ENCODE results near the gene TRAP1.

DNA sequence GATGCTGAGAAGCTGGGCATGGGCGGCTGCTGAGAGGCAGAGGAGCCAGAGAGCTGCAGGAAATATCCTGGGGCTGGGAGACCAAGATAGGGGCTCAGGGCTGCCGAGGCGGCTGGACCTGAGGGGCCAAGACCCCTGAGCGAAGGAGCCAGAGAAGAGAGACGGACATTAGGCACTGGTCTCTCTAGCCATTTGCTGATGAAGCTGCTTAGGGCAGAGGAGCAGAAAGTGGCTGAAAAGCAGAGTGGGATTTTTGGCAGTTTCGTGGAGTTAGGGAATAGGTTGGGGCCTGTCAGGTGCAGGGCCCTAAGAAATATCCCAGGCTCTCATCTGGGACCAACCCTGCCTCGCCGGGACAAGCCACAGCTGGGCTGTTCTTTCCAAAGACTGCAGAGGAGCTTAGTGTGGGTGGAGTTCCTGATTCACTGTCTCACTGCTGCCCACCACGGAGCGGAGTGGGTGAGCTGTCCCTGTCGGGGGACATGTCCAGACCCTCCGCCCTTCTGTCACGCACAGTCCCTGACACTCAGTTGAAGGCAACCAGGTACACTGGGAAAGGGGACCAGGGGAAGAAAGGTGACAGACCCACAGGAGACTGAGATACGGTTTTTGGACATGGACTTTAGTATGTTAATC lies 74.1 kb downstream of the TRAP1 start:
- no peak for TF ChIP-seq POLR2AphosphoS5 (IDR thresholded peaks at IDR 0.05)
- TF ChIP-seq, protein P1, sequence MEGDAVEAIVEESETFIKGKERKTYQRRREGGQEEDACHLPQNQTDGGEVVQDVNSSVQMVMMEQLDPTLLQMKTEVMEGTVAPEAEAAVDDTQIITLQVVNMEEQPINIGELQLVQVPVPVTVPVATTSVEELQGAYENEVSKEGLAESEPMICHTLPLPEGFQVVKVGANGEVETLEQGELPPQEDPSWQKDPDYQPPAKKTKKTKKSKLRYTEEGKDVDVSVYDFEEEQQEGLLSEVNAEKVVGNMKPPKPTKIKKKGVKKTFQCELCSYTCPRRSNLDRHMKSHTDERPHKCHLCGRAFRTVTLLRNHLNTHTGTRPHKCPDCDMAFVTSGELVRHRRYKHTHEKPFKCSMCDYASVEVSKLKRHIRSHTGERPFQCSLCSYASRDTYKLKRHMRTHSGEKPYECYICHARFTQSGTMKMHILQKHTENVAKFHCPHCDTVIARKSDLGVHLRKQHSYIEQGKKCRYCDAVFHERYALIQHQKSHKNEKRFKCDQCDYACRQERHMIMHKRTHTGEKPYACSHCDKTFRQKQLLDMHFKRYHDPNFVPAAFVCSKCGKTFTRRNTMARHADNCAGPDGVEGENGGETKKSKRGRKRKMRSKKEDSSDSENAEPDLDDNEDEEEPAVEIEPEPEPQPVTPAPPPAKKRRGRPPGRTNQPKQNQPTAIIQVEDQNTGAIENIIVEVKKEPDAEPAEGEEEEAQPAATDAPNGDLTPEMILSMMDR (IDR thresholded peaks at IDR 0.05; ENCODE audit: poor library complexity, severe bottlenecking), result no peak
- TF ChIP-seq, protein P2, sequence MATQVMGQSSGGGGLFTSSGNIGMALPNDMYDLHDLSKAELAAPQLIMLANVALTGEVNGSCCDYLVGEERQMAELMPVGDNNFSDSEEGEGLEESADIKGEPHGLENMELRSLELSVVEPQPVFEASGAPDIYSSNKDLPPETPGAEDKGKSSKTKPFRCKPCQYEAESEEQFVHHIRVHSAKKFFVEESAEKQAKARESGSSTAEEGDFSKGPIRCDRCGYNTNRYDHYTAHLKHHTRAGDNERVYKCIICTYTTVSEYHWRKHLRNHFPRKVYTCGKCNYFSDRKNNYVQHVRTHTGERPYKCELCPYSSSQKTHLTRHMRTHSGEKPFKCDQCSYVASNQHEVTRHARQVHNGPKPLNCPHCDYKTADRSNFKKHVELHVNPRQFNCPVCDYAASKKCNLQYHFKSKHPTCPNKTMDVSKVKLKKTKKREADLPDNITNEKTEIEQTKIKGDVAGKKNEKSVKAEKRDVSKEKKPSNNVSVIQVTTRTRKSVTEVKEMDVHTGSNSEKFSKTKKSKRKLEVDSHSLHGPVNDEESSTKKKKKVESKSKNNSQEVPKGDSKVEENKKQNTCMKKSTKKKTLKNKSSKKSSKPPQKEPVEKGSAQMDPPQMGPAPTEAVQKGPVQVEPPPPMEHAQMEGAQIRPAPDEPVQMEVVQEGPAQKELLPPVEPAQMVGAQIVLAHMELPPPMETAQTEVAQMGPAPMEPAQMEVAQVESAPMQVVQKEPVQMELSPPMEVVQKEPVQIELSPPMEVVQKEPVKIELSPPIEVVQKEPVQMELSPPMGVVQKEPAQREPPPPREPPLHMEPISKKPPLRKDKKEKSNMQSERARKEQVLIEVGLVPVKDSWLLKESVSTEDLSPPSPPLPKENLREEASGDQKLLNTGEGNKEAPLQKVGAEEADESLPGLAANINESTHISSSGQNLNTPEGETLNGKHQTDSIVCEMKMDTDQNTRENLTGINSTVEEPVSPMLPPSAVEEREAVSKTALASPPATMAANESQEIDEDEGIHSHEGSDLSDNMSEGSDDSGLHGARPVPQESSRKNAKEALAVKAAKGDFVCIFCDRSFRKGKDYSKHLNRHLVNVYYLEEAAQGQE (IDR thresholded peaks at IDR 0.05; ENCODE audit: borderline replicate concordance), result no peak
- no peak for TF ChIP-seq EP300 (conservative IDR thresholded peaks at IDR 0.05; ENCODE audit: poor library complexity, severe bottlenecking)
- TF ChIP-seq TAF1 (IDR thresholded peaks at IDR 0.05; ENCODE audit: low read depth), result no peak
